Glomerular visceral epithelial cell (primary cell): ENCODE data around the gene FSCN2.

Source experiments
- DNase-seq: peaks from one replicate; pipeline ENCODE4 v3.0.0-alpha.2; 2016; ENCODE audit errors: extremely low spot score

The FSCN2 gene, protein sequence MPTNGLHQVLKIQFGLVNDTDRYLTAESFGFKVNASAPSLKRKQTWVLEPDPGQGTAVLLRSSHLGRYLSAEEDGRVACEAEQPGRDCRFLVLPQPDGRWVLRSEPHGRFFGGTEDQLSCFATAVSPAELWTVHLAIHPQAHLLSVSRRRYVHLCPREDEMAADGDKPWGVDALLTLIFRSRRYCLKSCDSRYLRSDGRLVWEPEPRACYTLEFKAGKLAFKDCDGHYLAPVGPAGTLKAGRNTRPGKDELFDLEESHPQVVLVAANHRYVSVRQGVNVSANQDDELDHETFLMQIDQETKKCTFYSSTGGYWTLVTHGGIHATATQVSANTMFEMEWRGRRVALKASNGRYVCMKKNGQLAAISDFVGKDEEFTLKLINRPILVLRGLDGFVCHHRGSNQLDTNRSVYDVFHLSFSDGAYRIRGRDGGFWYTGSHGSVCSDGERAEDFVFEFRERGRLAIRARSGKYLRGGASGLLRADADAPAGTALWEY

DNA sequence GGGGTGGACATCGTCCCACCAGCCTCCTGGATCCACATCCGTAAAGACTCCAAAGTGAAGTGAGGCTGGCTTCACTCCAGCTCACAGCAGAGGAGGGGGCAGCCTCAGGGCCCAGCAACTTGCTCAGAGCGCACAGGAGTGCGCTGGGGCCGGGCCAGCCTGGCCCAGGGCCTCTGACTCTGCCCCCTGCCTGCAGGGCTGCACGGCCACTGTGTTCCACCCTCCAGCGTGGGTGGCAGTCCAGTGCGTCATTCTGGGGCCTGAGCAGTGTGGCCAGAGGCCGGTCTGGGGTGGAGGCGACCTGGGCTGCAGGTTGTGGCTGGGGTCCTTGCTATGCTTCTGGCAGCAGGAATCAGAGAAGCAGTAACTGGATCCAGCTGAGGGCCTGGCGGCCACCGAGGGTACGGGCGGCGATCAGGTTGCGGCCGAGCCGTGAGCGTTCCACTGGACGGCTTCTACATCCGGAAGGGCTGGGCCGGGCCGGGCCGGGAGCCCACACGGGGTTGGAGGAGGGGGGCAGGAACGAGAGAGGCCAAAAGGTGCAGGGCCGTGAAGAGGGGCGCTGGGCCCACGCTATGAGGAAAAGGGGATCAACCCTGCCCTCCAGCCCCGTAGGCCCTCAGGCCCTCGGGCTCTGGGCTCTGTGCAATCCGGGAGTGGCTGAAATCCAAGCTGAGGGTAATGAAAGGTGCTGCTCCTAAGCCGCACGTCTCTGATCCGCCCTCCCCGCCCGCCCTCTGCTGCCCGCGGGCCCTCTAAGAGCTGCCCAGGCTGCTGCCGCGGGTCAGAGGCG, at the start of gene FSCN2:
Gene FSCN2 (plus strand): TSS at position 787 of the 793 bp plus-strand sequence. CDS start 155 bp downstream, outside the sequence.
- DNase-seq = no peak

DNA sequence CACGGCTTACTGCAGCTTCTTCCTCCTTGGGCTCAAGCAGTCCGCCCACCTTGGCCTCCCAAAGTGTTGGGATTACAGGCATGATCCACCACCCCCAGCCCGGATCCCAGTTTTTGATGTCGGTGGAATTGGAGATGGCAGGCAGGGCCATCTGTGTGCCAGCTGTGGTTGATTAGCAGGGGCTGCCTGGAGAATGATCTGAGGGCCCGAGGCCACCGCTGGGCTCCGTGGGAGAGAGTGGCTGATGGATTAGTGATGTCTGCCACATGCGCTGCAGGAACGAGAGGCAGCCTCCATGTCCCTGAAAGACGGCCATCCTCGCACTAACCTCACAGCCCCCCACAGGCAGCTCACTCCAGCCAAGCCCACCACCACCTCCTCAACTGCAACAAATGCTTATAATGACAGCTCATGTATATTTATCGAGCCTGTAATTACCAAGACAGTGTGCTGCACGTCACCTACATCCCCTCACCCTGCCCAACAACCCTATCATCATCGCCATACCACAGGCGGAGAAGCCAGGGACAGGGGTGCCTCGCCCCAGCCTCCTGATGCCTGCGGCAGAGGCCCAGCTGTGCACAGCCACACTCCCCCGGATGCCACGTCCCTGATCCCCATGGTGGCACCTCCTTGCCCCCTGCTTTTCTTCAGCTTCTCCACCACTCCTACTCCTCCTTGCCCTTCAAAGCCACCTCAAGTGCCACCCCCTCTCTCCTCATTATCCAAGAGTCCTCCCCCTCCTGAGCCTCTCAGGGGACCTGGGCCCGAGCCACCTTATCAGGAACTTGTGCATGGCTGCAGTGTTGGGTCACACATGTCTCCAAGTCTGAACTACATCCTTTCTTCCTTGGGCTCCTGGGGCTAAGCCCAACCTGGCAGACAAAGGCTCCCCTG, 48.8 kb upstream of the FSCN2 start:
- no peak for DNase-seq

DNA sequence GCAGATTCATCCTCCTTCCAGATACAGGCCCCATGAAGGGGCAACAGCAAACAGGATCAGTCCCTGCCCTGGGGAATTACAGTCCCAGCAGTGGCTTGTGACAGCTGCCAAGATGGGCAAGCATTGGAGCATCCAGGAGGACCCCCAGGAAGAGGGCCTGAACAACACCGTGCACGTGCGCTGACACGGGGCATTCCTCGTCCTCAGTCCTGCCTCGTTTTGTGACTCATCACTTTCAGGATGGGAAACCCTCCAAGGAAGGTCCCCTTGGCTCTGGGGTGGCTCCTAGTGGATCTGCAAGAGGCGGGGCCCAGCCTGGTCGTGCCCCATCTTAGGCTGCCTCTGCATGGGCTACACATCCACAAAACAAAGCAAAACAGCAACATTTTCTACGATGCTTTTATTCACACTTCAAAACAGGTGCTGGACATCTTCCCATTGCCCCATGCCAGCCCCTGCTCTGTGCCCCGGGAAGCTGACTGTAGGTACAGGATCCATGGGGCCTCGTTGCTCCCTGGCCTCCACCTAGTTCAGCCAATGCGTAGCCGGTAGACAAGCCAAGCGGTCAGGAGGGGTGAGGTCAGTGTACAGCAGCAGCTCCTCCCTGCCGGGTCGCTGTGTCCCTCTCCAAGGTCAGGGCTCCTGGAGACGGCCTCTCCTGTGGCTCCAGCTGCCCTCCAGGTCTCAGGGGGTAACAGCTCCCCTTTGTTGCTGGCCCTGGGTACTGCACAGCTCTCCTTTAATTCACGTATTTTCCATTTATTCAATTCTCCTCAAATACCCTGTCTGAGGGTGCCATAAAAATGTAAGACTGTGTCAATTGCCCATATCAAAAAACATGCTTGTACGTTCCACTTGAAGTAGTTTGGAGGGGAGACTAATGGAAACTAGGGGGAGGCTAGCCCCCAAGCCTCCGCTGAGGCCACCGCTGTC, 47.8 kb upstream of the FSCN2 start:
- peak; percentile 74 for DNase-seq

- DNase-seq = no peak
Measured at GRCh38 chr17:81481073-81481799, 46.9 kb upstream of the FSCN2 start.

DNA sequence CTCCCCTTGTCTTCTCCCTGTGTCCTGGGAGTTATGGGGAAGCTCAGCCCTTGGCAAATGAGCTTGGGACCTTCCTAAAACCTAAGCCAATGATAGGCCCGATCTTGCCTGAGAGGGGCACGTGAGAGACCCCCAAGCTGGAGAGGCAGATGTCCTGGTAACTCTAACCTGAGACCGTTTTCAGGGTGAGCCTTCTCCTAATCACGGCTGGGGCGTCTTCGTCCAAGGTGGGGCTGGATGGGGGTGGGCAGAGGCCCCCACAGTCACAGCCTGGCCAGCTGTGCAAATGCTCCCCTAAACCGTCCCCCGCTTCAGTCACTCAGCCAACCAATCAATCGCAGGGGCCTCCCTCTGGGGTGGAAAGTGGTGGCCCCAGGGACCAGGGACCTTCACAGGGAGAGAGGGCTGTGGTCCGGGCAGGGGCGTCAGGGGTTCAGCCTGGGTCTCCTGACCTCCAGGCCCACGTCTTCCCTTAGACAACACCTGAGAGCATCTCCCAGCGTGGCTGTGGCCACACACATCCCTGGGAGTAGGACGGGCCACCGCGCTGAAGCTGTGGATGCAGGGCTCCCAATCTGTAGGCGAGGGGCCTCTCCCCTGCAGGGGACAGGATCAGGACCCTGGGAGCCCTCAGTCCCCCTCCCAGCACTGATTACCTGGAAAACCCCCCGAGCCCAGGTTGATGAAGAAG, 46.2 kb upstream of the FSCN2 start:
- DNase-seq = no peak

GRCh38 chr17:81482673-81483072, 45.5 kb upstream of the FSCN2 start:
- no peak for DNase-seq

DNA sequence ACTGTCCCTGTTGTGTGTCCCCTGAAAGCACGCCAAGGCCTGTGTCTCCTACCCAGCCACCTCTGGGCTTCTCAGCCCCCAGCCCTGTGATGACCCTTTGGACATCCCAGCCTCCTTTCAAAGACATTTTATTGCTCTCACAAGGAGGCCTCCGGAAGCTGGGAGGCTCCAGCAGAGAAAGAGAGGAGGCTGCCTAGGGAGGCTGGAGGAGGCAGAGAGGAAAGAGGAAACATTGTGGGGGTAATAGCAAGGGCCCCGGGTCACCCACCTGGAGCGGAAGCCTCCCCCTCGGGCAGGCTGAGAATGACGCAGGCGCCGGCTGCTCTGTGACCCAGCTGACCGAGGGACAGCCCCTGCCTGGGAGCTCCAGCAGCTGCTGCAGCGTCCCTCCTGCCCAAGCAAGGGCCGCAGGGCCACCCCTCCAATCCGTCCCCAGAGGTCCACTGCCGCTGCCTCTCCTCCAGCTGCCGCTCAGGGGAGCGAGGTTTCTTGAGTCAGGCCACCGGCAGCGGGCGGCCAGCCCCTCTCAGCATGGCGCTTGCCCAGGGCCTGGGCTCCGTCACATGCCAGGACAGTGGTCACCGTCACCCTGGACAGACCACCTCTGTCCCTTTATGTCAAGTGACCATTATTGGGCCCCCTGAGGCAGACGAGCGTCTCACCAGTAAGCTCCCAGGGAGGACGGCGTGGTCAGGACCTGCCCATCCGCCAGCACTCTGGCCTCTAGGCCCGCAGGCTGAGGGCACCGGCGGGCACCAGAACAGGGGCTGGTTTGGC, 44.9 kb upstream of the FSCN2 start:
- DNase-seq = no peak

- no peak for DNase-seq
Measured at GRCh38 chr17:81483862-81484194, 44.3 kb upstream of the FSCN2 start.

GRCh38 chr17:81484195-81484979, 43.8 kb upstream of the FSCN2 start:
- peak; percentile 83 for DNase-seq

- DNase-seq = no peak
Measured at GRCh38 chr17:81486199-81486810, 41.9 kb upstream of the FSCN2 start.

- DNase-seq = no peak
Measured at GRCh38 chr17:81487089-81487486, 41.1 kb upstream of the FSCN2 start.

DNA sequence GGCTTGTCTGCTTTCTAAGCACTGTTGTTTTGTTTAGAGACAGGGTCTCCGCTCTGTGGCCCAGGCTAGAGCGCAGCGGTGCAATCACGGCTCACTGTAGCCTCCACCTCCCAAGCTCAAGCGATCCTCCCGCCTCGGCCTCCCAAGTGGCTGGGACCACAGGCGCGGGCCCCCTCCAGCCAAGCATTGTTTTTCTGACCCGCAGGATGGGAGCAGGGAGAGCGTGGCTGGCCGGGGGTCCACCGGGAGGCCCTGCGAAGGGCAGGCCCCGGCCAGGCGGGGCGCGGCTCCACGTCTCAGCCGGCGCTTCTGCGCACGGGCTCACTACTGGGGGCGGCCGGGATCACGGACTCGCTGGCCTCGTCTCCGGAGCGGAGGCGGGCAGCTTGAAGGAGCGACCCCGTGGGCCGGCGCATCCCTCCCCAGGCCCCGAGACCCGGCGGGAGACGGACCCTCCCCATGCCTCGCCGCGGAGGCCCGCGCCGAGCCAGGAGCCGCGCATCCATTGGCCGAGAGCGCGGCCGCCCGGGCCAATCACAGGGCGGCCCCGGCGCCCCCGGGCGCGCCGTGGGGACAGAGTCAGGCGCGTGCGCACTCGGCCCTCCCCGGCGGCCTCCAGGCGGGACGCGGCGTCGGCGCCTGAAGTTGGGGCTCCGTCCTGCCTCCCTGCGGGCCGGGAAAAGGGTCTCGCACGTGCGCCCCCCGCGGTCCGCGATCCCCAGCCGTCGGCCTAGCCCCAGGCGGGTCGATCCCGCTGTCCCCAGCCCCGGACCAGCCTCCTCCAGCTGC, 40.5 kb upstream of the FSCN2 start:
- DNase-seq = peak; percentile 72

- no peak for DNase-seq
Measured at GRCh38 chr17:81488276-81488860, 39.8 kb upstream of the FSCN2 start.

GRCh38 chr17:81489012-81489997, 38.9 kb upstream of the FSCN2 start:
- DNase-seq = no peak
